ENCODE measurements around the gene DCBLD1. TPM values are rescaled to one million over a fixed set of nuclear protein-coding genes. Genes with fewer than 3 reads are reported as not detected.

Gene DCBLD1
- total and polyA plus RNA-seq, 2 donors (not counting 3 experiments of a cell fraction or from before 2014, with no cell fraction given), result 30.2 to 44.3 TPM

- no peak overlapping the region for H3K27ac ChIP-seq (ENCODE audit: insufficient read depth, low read depth, low read length)
- DNase-seq (ENCODE audit: low read depth, low spot score), result no peak
Observed at GRCh38 chr6:117531809-117532725, 49.6 kb downstream of the DCBLD1 start.

DNA sequence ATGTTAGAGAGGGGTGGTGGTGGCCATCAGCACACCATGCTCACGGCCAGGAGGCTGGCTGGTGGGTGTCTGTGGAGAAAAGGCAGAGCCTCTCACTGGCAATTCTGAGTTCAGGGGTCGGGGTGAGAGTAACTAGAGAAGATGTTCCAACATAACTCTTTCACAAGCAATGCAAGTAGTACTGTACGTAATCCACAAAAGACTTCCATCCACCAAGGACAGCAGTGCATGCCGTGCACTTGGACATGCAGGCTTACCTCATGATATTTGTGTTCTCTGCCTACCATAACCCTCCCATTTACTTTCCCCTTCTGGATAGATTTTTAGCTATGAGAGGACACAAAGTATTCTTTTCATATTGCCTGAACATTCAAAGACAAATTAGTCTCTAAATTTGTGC, 51.3 kb downstream of the DCBLD1 start:
- H3K79me2 ChIP-seq (ENCODE audit: control insufficient read depth, insufficient read depth, low read length), result peaks cover 12% of the 10 kb centered on the region
- H3K27me3 ChIP-seq (ENCODE audit: control insufficient read depth in 2 of 2, insufficient read depth in 2 of 2, low read length in 2 of 2), result no peaks in the 10 kb centered on the region
- H3K4me2 ChIP-seq (ENCODE audit: insufficient read depth, low read length), result no peak overlapping the region
- no peaks in the 10 kb centered on the region for H4K20me1 ChIP-seq (replicated peaks; ENCODE audit: control insufficient read depth, extremely low read depth, insufficient read depth, low read length)
- H3K9ac ChIP-seq (replicated peaks; ENCODE audit: extremely low read depth, insufficient read depth, low read length), result no peak overlapping the region
- BruUV-seq (replicated peaks), result no TSS peak
- no peak overlapping the region for H3K27ac ChIP-seq (ENCODE audit: insufficient read depth, low read depth, low read length)
- peaks cover 17% of the 10 kb centered on the region for H3K4me1 ChIP-seq (ENCODE audit: control insufficient read depth, extremely low read depth, insufficient read depth, low read length)
- dilution Hi-C loops (cut with MboI; ENCODE audit: extremely low pct_ligation_motif_present, low sequenced_read_pairs), result no loop called here
- no peak overlapping the region for H2AFZ ChIP-seq (ENCODE audit: low read depth, low read length)
- H3K9me3 ChIP-seq (replicated peaks; ENCODE audit: control insufficient read depth, insufficient read depth, low read length), result no peaks in the 10 kb centered on the region
- POLR2A ChIA-PET, result no interaction called here
- H3K9me1 ChIP-seq (replicated peaks; ENCODE audit: control insufficient read depth, extremely low read depth, insufficient read depth, low read length), result no peaks in the 10 kb centered on the region
- no peak overlapping the region for H3K4me3 ChIP-seq (replicated peaks in 1 of 3; ENCODE audit: insufficient read depth in 1 of 3, low read depth in 1 of 3, low read length in 3 of 3)
- intact Hi-C loops (cut with micrococcal nuclease), result loop anchor here (2.0 kb wide), 1 partner anchor 35 kb away; no protein-coding TSS in a partner anchor
- CTCF ChIA-PET, result interaction anchor here (1.0 kb wide), 1 partner anchor 84 kb away, joined by 3 read pairs; no protein-coding TSS in a partner anchor
- DNase-seq (ENCODE audit: low read depth, low spot score) (no peak), FAIRE-seq (peak; percentile 38)
- TF ChIP-seq, protein P1, sequence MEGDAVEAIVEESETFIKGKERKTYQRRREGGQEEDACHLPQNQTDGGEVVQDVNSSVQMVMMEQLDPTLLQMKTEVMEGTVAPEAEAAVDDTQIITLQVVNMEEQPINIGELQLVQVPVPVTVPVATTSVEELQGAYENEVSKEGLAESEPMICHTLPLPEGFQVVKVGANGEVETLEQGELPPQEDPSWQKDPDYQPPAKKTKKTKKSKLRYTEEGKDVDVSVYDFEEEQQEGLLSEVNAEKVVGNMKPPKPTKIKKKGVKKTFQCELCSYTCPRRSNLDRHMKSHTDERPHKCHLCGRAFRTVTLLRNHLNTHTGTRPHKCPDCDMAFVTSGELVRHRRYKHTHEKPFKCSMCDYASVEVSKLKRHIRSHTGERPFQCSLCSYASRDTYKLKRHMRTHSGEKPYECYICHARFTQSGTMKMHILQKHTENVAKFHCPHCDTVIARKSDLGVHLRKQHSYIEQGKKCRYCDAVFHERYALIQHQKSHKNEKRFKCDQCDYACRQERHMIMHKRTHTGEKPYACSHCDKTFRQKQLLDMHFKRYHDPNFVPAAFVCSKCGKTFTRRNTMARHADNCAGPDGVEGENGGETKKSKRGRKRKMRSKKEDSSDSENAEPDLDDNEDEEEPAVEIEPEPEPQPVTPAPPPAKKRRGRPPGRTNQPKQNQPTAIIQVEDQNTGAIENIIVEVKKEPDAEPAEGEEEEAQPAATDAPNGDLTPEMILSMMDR (IDR thresholded peaks at IDR 0.05; ENCODE audit: extremely low read depth in 1 of 2, insufficient read depth in 1 of 2, low read depth in 1 of 2, low read length in 2 of 2), result no peak
- TF ChIP-seq MYC (IDR thresholded peaks at IDR 0.05; ENCODE audit: low read depth, low read length) (no peak), JUN (IDR thresholded peaks at IDR 0.05; ENCODE audit: borderline replicate concordance, insufficient read depth, insufficient read length, low read depth) (no peak), POLR2AphosphoS5 (IDR thresholded peaks at IDR 0.05; ENCODE audit: insufficient read depth, low read depth, low read length) (no peak), EZH2 (IDR thresholded peaks at IDR 0.05; ENCODE audit: borderline replicate concordance, low read depth, low read length, severe bottlenecking) (no peak), FOS (IDR thresholded peaks at IDR 0.05; ENCODE audit: borderline replicate concordance, insufficient read depth, low read length) (no peak), GATA2 (IDR thresholded peaks at IDR 0.05; ENCODE audit: insufficient read depth, insufficient read length, low read depth, low read length) (no peak)
- H3K36me3 ChIP-seq (ENCODE audit: control insufficient read depth in 2 of 2, extremely low read depth in 1 of 2, insufficient read depth in 2 of 2, low read length in 2 of 2), result peaks cover 9 to 24% of the 10 kb centered on the region in 2 experiments

More at GRCh38 chr6:117531809-117532725, 49.6 kb downstream of the DCBLD1 start:
- FAIRE-seq, result no peak
- Histone ChIP-seq H3K9me1 (replicated peaks; ENCODE audit: control insufficient read depth, extremely low read depth, insufficient read depth, low read length) (no peaks in the 10 kb centered on the region), H2AFZ (ENCODE audit: low read depth, low read length) (no peak overlapping the region), H3K36me3 (ENCODE audit: control insufficient read depth in 2 of 2, extremely low read depth in 1 of 2, insufficient read depth in 2 of 2, low read length in 2 of 2) (peaks cover 7 to 17% of the 10 kb centered on the region in 2 experiments), H3K4me3 (replicated peaks in 1 of 3; ENCODE audit: insufficient read depth in 1 of 3, low read depth in 1 of 3, low read length in 3 of 3) (no peak overlapping the region), H3K9me3 (replicated peaks; ENCODE audit: control insufficient read depth, insufficient read depth, low read length) (no peaks in the 10 kb centered on the region), H4K20me1 (replicated peaks; ENCODE audit: control insufficient read depth, extremely low read depth, insufficient read depth, low read length) (no peaks in the 10 kb centered on the region), H3K27me3 (ENCODE audit: control insufficient read depth in 2 of 2, insufficient read depth in 2 of 2, low read length in 2 of 2) (no peaks in the 10 kb centered on the region), H3K4me2 (ENCODE audit: insufficient read depth, low read length) (no peak overlapping the region), H3K4me1 (ENCODE audit: control insufficient read depth, extremely low read depth, insufficient read depth, low read length) (peaks cover 17% of the 10 kb centered on the region), H3K9ac (replicated peaks; ENCODE audit: extremely low read depth, insufficient read depth, low read length) (no peak overlapping the region), H3K79me2 (ENCODE audit: control insufficient read depth, insufficient read depth, low read length) (peaks cover 17% of the 10 kb centered on the region)
- BruUV-seq (replicated peaks), result no TSS peak
- dilution Hi-C loops (cut with MboI; ENCODE audit: extremely low pct_ligation_motif_present, low sequenced_read_pairs), result no loop called here
- CTCF ChIA-PET, result interaction anchor here (0.9 to 1.9 kb wide), 4 partner anchors 11 to 82 kb away, joined by 3 to 5 read pairs (median 4); no protein-coding TSS in a partner anchor
- intact Hi-C loops (cut with micrococcal nuclease), result no loop called here
- TF ChIP-seq EZH2 (IDR thresholded peaks at IDR 0.05; ENCODE audit: borderline replicate concordance, low read depth, low read length, severe bottlenecking), result no peak
- TF ChIP-seq JUN (IDR thresholded peaks at IDR 0.05; ENCODE audit: borderline replicate concordance, insufficient read depth, insufficient read length, low read depth), result no peak
- POLR2A ChIA-PET, result no interaction called here

Data from endothelial cell of umbilical vein (primary cell).